ENCODE measurements around the gene ITGA8. TPM values are rescaled to one million over a fixed set of nuclear protein-coding genes. Genes with fewer than 3 reads are reported as not detected.

ITGA8 gene
- total RNA-seq, 1 experiment from 2014 or later, result 0.02 TPM

DNA sequence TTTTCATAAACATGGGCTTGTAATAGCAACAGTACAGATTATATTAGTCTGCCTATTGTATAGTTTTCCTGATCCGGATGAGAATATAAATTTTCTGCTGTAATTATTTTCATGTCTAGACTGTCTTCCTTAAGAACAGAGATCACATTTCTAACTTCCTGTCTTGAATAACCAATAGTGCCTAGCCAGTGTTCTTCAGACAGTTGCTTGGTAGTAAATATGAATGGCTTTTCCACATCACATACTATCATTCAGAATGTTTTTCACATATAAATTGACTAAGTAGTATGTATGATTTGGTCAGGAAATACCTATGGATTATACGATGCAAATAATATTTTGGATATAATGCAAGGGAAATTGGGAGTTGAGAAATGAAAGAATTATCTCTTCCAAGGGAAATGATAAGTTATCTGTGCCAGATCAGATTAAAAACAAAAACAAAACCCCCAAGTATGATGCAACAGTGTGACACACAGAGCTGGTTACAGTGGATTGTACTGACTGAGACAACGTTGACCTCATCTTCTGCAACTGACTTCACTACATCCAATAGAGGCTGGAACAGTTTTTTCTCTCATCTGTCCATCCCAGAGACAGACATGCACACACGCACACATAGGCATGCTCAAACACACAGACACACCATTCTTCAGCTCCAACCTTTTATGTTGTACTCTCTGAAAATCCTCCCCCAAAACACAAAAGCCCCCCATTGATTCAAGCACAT lies 16.4 kb downstream of the ITGA8 start:
- intact Hi-C loops (cut with micrococcal nuclease), result no loop called here
- no peaks in the 10 kb centered on the region for H3K9me3 ChIP-seq (ENCODE audit: control insufficient read depth in 1 of 2, insufficient read depth in 1 of 2, low read depth in 1 of 2, low read length in 2 of 2)
- no TSS peak for BruUV-seq (replicated peaks)
- POLR2A ChIA-PET, result no interaction called here
- no peak for ATAC-seq
- no peak overlapping the region for H3K4me2 ChIP-seq (ENCODE audit: low read length)
- H3K9me2 ChIP-seq (ENCODE audit: insufficient read depth), result no peaks in the 10 kb centered on the region
- RAD21 ChIA-PET (ENCODE audit: low non-redundant PET in 1 of 2, low total read pairs in 2 of 2, uncharacterized antibody in 2 of 2, unreplicated experiment in 2 of 2), result interaction anchor here in 1 of 2 experiments (0.5 kb wide), 1 partner anchor 19 kb away, joined by 4 read pairs; no protein-coding TSS in a partner anchor
- no peak for DNase-seq (ENCODE audit: low read depth, low spot score)
- no peaks in the 10 kb centered on the region for H3K36me3 ChIP-seq (ENCODE audit: control insufficient read depth in 1 of 2, insufficient read depth in 2 of 2, low read length in 2 of 2)
- H3K27ac ChIP-seq (ENCODE audit: low read depth, low read length), result no peak overlapping the region
- H3K9ac ChIP-seq (ENCODE audit: low read length), result no peak overlapping the region
- no peaks in the 10 kb centered on the region for H4K20me1 ChIP-seq (ENCODE audit: insufficient read depth)
- no peak overlapping the region for H2AFZ ChIP-seq (ENCODE audit: low read depth, low read length, poor library complexity, severe bottlenecking)
- H3K4me1 ChIP-seq (ENCODE audit: control insufficient read depth in 1 of 2, insufficient read depth in 2 of 2, low read length in 2 of 2), result no peaks in the 10 kb centered on the region
- CTCF ChIA-PET, result no interaction called here
- TF ChIP-seq CEBPB (IDR thresholded peaks at IDR 0.05; ENCODE audit: low read depth) (peak; percentile 65; the same call in 1 of the 2 replicates), SIN3A (IDR thresholded peaks at IDR 0.05; ENCODE audit: low read depth) (no peak), RAD21 (IDR thresholded peaks at IDR 0.05; ENCODE audit: low read depth) (no peak), POLR2A (IDR thresholded peaks at IDR 0.05; ENCODE audit: borderline replicate concordance, extremely low read depth, insufficient read depth, insufficient read length) (no peak)
- peaks cover 30% of the 10 kb centered on the region for H3K27me3 ChIP-seq (ENCODE audit: insufficient read depth, low read length)
- no peaks in the 10 kb centered on the region for H3K79me2 ChIP-seq (ENCODE audit: insufficient read depth, low read length)
- H3K4me3 ChIP-seq (replicated peaks in 1 of 2; ENCODE audit: low read depth in 1 of 2, low read length in 2 of 2), result no peak overlapping the region

DNA sequence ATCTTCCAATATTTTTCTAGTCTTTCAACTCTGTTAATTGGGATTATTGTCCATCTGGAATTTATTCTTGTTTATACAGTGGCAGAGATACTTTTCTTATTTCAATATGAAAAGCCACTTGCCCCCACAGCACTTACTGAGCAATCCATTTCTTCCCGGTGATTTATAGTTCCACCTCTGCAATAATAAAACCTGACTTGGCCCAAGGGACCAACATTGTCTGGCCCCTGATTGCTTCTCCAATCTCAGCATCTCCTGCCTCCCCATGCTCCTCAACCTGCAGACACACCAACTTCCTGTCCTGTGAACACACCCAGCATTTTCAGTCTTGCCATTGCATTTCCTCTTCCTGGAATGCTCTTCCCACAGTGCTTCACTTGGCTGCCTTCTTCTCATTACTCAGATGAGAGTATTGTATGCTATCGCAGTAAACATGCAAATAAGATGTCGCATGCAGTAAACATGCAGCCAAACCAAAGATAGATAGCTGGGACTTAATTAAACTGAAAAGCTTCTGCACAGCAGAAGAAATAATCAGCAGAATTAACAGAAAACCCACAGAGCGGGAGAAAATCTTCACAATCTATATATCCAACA lies 19.5 kb downstream of the ITGA8 start:
- Histone ChIP-seq H3K79me2 (ENCODE audit: insufficient read depth, low read length) (no peaks in the 10 kb centered on the region), H3K36me3 (ENCODE audit: control insufficient read depth in 1 of 2, insufficient read depth in 2 of 2, low read length in 2 of 2) (no peaks in the 10 kb centered on the region), H2AFZ (ENCODE audit: low read depth, low read length, poor library complexity, severe bottlenecking) (no peak overlapping the region), H3K4me2 (ENCODE audit: low read length) (no peak overlapping the region), H3K4me1 (ENCODE audit: control insufficient read depth in 1 of 2, insufficient read depth in 2 of 2, low read length in 2 of 2) (no peaks in the 10 kb centered on the region), H3K9me2 (ENCODE audit: insufficient read depth) (no peaks in the 10 kb centered on the region), H3K4me3 (replicated peaks in 1 of 2; ENCODE audit: low read depth in 1 of 2, low read length in 2 of 2) (no peak overlapping the region), H3K9me3 (ENCODE audit: control insufficient read depth in 1 of 2, insufficient read depth in 1 of 2, low read depth in 1 of 2, low read length in 2 of 2) (no peaks in the 10 kb centered on the region), H3K27ac (ENCODE audit: low read depth, low read length) (no peak overlapping the region), H3K9ac (ENCODE audit: low read length) (no peak overlapping the region), H4K20me1 (ENCODE audit: insufficient read depth) (no peaks in the 10 kb centered on the region), H3K27me3 (ENCODE audit: insufficient read depth, low read length) (peaks cover 43% of the 10 kb centered on the region)
- no peak for DNase-seq (ENCODE audit: low read depth, low spot score)
- ChIA-PET CTCF (no interaction called here), POLR2A (no interaction called here), RAD21 (ENCODE audit: low non-redundant PET in 1 of 2, low total read pairs in 2 of 2, uncharacterized antibody in 2 of 2, unreplicated experiment in 2 of 2) (no interaction called here)
- no TSS peak for BruUV-seq (replicated peaks)
- intact Hi-C loops (cut with micrococcal nuclease), result no loop called here
- no peak for ATAC-seq
- TF ChIP-seq EGR1 (IDR thresholded peaks at IDR 0.05; ENCODE audit: low read depth), result no peak
- TF ChIP-seq CBX3 (IDR thresholded peaks at IDR 0.05; ENCODE audit: low read depth), result no peak
- no peak for TF ChIP-seq TCF7L2 (IDR thresholded peaks at IDR 0.05; ENCODE audit: borderline replicate concordance, extremely low read depth, insufficient read depth, insufficient read length)
- no peak for TF ChIP-seq CEBPB (IDR thresholded peaks at IDR 0.05; ENCODE audit: low read depth)
- TF ChIP-seq, protein P1, sequence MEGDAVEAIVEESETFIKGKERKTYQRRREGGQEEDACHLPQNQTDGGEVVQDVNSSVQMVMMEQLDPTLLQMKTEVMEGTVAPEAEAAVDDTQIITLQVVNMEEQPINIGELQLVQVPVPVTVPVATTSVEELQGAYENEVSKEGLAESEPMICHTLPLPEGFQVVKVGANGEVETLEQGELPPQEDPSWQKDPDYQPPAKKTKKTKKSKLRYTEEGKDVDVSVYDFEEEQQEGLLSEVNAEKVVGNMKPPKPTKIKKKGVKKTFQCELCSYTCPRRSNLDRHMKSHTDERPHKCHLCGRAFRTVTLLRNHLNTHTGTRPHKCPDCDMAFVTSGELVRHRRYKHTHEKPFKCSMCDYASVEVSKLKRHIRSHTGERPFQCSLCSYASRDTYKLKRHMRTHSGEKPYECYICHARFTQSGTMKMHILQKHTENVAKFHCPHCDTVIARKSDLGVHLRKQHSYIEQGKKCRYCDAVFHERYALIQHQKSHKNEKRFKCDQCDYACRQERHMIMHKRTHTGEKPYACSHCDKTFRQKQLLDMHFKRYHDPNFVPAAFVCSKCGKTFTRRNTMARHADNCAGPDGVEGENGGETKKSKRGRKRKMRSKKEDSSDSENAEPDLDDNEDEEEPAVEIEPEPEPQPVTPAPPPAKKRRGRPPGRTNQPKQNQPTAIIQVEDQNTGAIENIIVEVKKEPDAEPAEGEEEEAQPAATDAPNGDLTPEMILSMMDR (IDR thresholded peaks at IDR 0.05 in 2 of 3, conservative IDR thresholded peaks at IDR 0.05 in 1 of 3; ENCODE audit: borderline replicate concordance in 1 of 3, insufficient read depth in 1 of 3, low read depth in 2 of 3, low read length in 2 of 3), result no peak
- TF ChIP-seq SP1 (IDR thresholded peaks at IDR 0.05; ENCODE audit: low read depth), result no peak
